Neural cell (in vitro differentiated cells): ENCODE measurements around the gene HS1BP3.

Experiments used
- EP300 ChIP-seq: fragments of 450-650 bp; conservative IDR thresholded peaks from 2 replicates; pipeline ENCODE4 v1.6.1; 2014; ENCODE audit warnings: antibody characterized with exemption, mild to moderate bottlenecking, moderate library complexity; ENCODE audit not compliant: poor library complexity, severe bottlenecking
- EZH2 ChIP-seq: fragments of 200-600, 300-800 bp; shearing (Covaris generic), sonication (generic); IDR thresholded peaks from 2 replicates; pipeline ENCODE4 v1.6.1; 2014; ENCODE audit warnings: antibody characterized with exemption, low read length, borderline replicate concordance, mild to moderate bottlenecking; ENCODE audit not compliant: insufficient read depth, poor library complexity, severe bottlenecking
- MXI1 ChIP-seq: fragments of 450-650 bp; conservative IDR thresholded peaks from 2 replicates; pipeline ENCODE4 v1.6.1; 2014; ENCODE audit warnings: antibody characterized with exemption, mild to moderate bottlenecking; ENCODE audit not compliant: poor library complexity, severe bottlenecking
- POLR2AphosphoS5 ChIP-seq: IDR thresholded peaks from 2 replicates; pipeline ENCODE4 v1.6.1; 2012
- RAD21 ChIP-seq: fragments of 450-650 bp; conservative IDR thresholded peaks from 2 replicates; pipeline ENCODE4 v1.6.1; 2014; ENCODE audit warnings: antibody characterized with exemption, mild to moderate bottlenecking, moderate library complexity
- SMC3 ChIP-seq: fragments of 450-650 bp; conservative IDR thresholded peaks from 2 replicates; pipeline ENCODE4 v1.6.1; 2014; ENCODE audit warnings: antibody characterized with exemption, mild to moderate bottlenecking, moderate library complexity; ENCODE audit not compliant: poor library complexity
- TAF1 ChIP-seq: IDR thresholded peaks from 2 replicates; pipeline ENCODE4 v1.6.1; 2012; ENCODE audit warnings: low read depth
- TF ChIP-seq, protein P1 (sequence below): fragments of 450-650 bp; IDR thresholded peaks from 2 replicates; pipeline ENCODE4 v1.5.1; 2014; ENCODE audit warnings: antibody characterized with exemption, mild to moderate bottlenecking, moderate library complexity; ENCODE audit not compliant: poor library complexity, severe bottlenecking
- TF ChIP-seq, protein P2 (sequence below): IDR thresholded peaks from 2 replicates; pipeline ENCODE4 v1.6.1; 2012; ENCODE audit warnings: borderline replicate concordance

GRCh38 chr2:20600756-20601325, 50.1 kb downstream of the HS1BP3 start:
- TF ChIP-seq, protein P1, sequence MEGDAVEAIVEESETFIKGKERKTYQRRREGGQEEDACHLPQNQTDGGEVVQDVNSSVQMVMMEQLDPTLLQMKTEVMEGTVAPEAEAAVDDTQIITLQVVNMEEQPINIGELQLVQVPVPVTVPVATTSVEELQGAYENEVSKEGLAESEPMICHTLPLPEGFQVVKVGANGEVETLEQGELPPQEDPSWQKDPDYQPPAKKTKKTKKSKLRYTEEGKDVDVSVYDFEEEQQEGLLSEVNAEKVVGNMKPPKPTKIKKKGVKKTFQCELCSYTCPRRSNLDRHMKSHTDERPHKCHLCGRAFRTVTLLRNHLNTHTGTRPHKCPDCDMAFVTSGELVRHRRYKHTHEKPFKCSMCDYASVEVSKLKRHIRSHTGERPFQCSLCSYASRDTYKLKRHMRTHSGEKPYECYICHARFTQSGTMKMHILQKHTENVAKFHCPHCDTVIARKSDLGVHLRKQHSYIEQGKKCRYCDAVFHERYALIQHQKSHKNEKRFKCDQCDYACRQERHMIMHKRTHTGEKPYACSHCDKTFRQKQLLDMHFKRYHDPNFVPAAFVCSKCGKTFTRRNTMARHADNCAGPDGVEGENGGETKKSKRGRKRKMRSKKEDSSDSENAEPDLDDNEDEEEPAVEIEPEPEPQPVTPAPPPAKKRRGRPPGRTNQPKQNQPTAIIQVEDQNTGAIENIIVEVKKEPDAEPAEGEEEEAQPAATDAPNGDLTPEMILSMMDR, result no peak
- TF ChIP-seq RAD21 (no peak), POLR2AphosphoS5 (no peak), TAF1 (no peak), EP300 (no peak), EZH2 (no peak), MXI1 (no peak), SMC3 (no peak)
- TF ChIP-seq, protein P2, sequence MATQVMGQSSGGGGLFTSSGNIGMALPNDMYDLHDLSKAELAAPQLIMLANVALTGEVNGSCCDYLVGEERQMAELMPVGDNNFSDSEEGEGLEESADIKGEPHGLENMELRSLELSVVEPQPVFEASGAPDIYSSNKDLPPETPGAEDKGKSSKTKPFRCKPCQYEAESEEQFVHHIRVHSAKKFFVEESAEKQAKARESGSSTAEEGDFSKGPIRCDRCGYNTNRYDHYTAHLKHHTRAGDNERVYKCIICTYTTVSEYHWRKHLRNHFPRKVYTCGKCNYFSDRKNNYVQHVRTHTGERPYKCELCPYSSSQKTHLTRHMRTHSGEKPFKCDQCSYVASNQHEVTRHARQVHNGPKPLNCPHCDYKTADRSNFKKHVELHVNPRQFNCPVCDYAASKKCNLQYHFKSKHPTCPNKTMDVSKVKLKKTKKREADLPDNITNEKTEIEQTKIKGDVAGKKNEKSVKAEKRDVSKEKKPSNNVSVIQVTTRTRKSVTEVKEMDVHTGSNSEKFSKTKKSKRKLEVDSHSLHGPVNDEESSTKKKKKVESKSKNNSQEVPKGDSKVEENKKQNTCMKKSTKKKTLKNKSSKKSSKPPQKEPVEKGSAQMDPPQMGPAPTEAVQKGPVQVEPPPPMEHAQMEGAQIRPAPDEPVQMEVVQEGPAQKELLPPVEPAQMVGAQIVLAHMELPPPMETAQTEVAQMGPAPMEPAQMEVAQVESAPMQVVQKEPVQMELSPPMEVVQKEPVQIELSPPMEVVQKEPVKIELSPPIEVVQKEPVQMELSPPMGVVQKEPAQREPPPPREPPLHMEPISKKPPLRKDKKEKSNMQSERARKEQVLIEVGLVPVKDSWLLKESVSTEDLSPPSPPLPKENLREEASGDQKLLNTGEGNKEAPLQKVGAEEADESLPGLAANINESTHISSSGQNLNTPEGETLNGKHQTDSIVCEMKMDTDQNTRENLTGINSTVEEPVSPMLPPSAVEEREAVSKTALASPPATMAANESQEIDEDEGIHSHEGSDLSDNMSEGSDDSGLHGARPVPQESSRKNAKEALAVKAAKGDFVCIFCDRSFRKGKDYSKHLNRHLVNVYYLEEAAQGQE, result no peak
